ENCODE results near the gene APOB. TPM values are rescaled to one million over a fixed set of nuclear protein-coding genes. Genes with fewer than 3 reads are reported as not detected.

Gene APOB
- polyA plus RNA-seq, 3 donors from 2014 or later: not detected

DNA sequence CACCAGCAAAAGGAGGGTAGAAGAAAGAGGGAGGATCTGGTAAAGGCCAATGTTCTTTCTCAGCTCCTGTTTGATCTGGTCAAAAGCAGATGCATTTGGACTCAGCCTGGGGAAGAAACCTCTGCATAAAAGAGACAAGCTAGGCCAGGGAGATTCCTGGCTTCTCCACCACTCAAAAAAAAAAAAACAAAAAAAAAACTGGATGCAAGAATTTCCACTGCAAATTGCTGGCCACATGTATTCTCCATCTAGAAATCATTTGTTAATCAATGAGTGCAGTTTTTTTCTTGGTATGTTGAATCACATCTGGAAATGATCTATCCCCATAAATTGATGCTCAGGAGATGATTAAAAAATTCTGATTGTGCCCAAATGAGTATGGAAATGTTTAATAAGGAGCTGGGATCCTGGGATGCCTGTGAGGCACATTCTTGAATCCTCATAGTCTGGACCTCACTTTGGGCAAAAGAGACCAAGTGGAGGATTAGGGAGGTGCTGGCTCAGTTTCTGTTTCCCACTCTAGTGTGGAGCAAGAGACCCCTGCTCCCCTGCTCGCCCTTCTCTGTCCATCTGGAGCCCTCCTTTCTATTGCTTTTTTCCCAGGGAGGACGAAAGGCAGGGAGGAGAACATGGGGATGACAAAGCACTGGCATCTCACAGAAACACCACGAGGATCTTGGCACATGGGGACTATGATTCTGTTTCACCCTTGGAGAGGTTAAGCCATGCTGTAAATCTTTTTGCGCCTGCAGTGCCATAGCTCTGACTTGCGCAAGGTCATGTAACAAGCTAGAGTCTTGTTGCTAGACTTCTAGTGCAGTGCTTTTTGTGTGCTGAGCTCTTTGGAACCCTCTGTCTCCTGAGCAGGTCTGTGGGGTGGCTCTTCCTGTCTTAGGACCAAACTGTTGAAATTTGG, 57.6 kb downstream of the APOB start:
- Mint-ChIP-seq H3K36me3 (no peaks in the 10 kb centered on the region), H3K9me3 (peaks cover 0 to 2% (median 0%) of the 10 kb centered on the region in 6 donors), H3K27ac (no peak overlapping the region), H3K27me3 (ENCODE audit: low read depth in 3 of 3) (peaks cover 0 to 4% (median 2%) of the 10 kb centered on the region in 3 donors), H3K4me1 (no peaks in the 10 kb centered on the region), H3K4me3 (no peak overlapping the region)
- no peak for DNase-seq

GRCh38 chr2:20985062-20985461, 58.8 kb downstream of the APOB start:
- DNase-seq: no peak
- no peaks in the 10 kb centered on the region for H3K36me3 Mint-ChIP-seq
- no peak overlapping the region for H3K27ac Mint-ChIP-seq
- H3K27me3 Mint-ChIP-seq (ENCODE audit: low read depth in 3 of 3): peaks cover 0 to 4% (median 2%) of the 10 kb centered on the region in 3 donors
- H3K4me1 Mint-ChIP-seq: no peaks in the 10 kb centered on the region
- H3K9me3 Mint-ChIP-seq: peaks cover 0 to 2% (median 0%) of the 10 kb centered on the region in 6 donors
- no peak overlapping the region for H3K4me3 Mint-ChIP-seq

DNA sequence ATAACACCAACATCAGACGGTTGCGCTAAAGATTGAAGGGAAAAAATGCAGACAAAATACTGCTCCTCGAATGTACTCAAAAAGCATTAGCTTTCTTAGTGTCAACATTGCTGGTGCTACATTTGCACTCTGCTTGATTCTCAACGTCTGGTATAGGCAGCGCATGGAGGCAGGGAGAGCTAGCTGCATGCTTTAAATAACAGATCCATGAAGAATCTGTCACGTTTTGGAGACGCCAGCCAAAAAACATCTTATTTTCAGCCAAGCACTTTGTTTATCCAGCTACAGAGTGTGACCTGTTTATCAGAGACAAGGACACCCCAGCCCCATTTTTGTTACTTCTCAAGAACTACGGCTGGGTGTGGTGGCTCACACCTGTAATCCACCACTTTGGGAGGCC, 59.5 kb downstream of the APOB start:
- no peaks in the 10 kb centered on the region for H3K36me3 Mint-ChIP-seq
- H3K9me3 Mint-ChIP-seq: peaks cover 0 to 2% (median 0%) of the 10 kb centered on the region in 6 donors
- H3K27me3 Mint-ChIP-seq (ENCODE audit: low read depth in 3 of 3): peaks cover 0 to 5% (median 4%) of the 10 kb centered on the region in 3 donors
- no peaks in the 10 kb centered on the region for H3K4me1 Mint-ChIP-seq
- DNase-seq: no peak
- H3K27ac Mint-ChIP-seq: no peak overlapping the region
- no peak overlapping the region for H3K4me3 Mint-ChIP-seq

GRCh38 chr2:20983844-20984243, 60.0 kb downstream of the APOB start:
- Mint-ChIP-seq H3K9me3 (no peaks in the 10 kb centered on the region), H3K27ac (no peak overlapping the region), H3K4me3 (no peak overlapping the region), H3K27me3 (ENCODE audit: low read depth in 3 of 3) (peaks cover 0 to 5% (median 4%) of the 10 kb centered on the region in 3 donors), H3K36me3 (no peaks in the 10 kb centered on the region), H3K4me1 (no peaks in the 10 kb centered on the region)
- DNase-seq: no peak

- Mint-ChIP-seq H3K27ac (no peak overlapping the region), H3K36me3 (no peaks in the 10 kb centered on the region), H3K9me3 (no peaks in the 10 kb centered on the region), H3K27me3 (ENCODE audit: low read depth in 3 of 3) (peaks cover 0 to 5% (median 4%) of the 10 kb centered on the region in 3 donors), H3K4me1 (no peaks in the 10 kb centered on the region), H3K4me3 (no peak overlapping the region)
- DNase-seq: no peak
These were observed 61.0 kb downstream of the APOB start for GRCh38 chr2:20982861-20983260.

- H3K27ac Mint-ChIP-seq: no peak overlapping the region
- H3K27me3 Mint-ChIP-seq (ENCODE audit: low read depth in 3 of 3): peaks cover 0 to 3% (median 3%) of the 10 kb centered on the region in 3 donors
- H3K4me1 Mint-ChIP-seq: no peaks in the 10 kb centered on the region
- no peaks in the 10 kb centered on the region for H3K36me3 Mint-ChIP-seq
- no peak for DNase-seq
- no peaks in the 10 kb centered on the region for H3K9me3 Mint-ChIP-seq
- H3K4me3 Mint-ChIP-seq: no peak overlapping the region
These were observed 66.2 kb downstream of the APOB start for GRCh38 chr2:20977520-20978180.

DNA sequence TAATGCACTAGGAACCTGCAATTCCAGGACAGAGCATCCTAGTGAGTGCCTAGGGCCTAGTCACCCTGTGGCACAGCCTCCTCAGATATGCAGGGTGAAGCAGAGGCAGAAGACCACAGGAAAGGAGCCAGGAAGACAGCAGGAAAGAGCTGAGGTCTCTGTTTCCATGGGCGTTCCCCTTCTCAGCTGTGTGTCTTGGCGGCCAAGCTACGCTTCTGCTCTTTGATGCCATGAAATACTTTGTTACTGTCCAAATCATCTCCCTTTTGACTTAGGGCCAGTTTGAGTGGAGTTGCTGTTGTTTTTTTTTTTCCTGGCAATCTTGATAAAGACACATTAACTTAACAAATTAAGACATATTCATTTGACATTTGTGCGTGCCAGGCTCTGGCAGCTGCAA, 67.3 kb downstream of the APOB start:
- no peaks in the 10 kb centered on the region for H3K9me3 Mint-ChIP-seq
- H3K27ac Mint-ChIP-seq: no peak overlapping the region
- peaks cover 0 to 3% (median 3%) of the 10 kb centered on the region in 3 donors for H3K27me3 Mint-ChIP-seq (ENCODE audit: low read depth in 3 of 3)
- H3K4me3 Mint-ChIP-seq: no peak overlapping the region
- no peaks in the 10 kb centered on the region for H3K4me1 Mint-ChIP-seq
- DNase-seq: no peak
- H3K36me3 Mint-ChIP-seq: no peaks in the 10 kb centered on the region

- Mint-ChIP-seq H3K36me3 (no peaks in the 10 kb centered on the region), H3K4me3 (no peak overlapping the region), H3K4me1 (no peaks in the 10 kb centered on the region), H3K27me3 (ENCODE audit: low read depth in 3 of 3) (peaks cover 0 to 5% (median 4%) of the 10 kb centered on the region in 3 donors), H3K9me3 (no peaks in the 10 kb centered on the region), H3K27ac (no peak overlapping the region)
- DNase-seq: no peak
These were observed 70.9 kb downstream of the APOB start for GRCh38 chr2:20972792-20973565.

GRCh38 chr2:20972110-20972509, 71.8 kb downstream of the APOB start:
- no peak for DNase-seq
- H3K4me1 Mint-ChIP-seq: no peaks in the 10 kb centered on the region
- no peaks in the 10 kb centered on the region for H3K9me3 Mint-ChIP-seq
- no peaks in the 10 kb centered on the region for H3K36me3 Mint-ChIP-seq
- H3K27me3 Mint-ChIP-seq (ENCODE audit: low read depth in 3 of 3): peaks cover 0 to 5% (median 4%) of the 10 kb centered on the region in 3 donors
- H3K4me3 Mint-ChIP-seq: no peak overlapping the region
- H3K27ac Mint-ChIP-seq: no peak overlapping the region

- no peaks in the 10 kb centered on the region for H3K9me3 Mint-ChIP-seq
- peaks cover 0 to 12% (median 2%) of the 10 kb centered on the region in 3 donors for H3K27me3 Mint-ChIP-seq (ENCODE audit: low read depth in 3 of 3)
- DNase-seq: no peak
These were observed 73.8 kb downstream of the APOB start for GRCh38 chr2:20970068-20970467.

GRCh38 chr2:20966061-20966595, 77.7 kb downstream of the APOB start:
- Mint-ChIP-seq H3K27me3 (ENCODE audit: low read depth in 3 of 3) (peaks cover 0 to 14% (median 2%) of the 10 kb centered on the region in 3 donors), H3K36me3 (no peaks in the 10 kb centered on the region), H3K4me3 (no peak overlapping the region), H3K9me3 (no peaks in the 10 kb centered on the region), H3K27ac (no peak overlapping the region), H3K4me1 (no peaks in the 10 kb centered on the region)
- no peak for DNase-seq

More at GRCh38 chr2:20970068-20970467, 73.8 kb downstream of the APOB start:
- H3K4me1 Mint-ChIP-seq: no peaks in the 10 kb centered on the region
- no peaks in the 10 kb centered on the region for H3K36me3 Mint-ChIP-seq
- H3K27ac Mint-ChIP-seq: no peak overlapping the region
- H3K4me3 Mint-ChIP-seq: no peak overlapping the region

DNA sequence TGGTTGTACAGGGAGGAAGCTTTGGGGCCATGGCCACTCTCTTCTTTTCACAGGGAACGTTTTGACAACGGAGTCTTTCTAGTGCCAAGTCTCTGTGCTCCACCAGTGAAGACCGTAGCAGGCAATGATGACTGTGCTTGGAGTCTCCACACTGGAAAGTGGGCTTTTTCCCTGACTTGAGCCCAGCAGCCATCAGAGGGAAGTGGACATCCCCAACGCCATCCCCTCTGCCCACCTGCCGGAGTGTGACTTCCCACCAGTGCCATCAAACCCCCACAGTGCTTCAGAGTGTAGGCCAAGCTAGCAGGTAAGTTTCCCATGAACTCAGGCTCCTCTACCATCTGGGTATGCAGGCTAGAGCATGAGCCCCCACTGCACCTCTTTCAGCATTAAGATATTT, 78.7 kb downstream of the APOB start:
- no peaks in the 10 kb centered on the region for H3K36me3 Mint-ChIP-seq
- DNase-seq: no peak
- H3K9me3 Mint-ChIP-seq: no peaks in the 10 kb centered on the region

GRCh38 chr2:20963867-20964266, 80.0 kb downstream of the APOB start:
- H3K4me3 Mint-ChIP-seq: no peak overlapping the region
- no peaks in the 10 kb centered on the region for H3K4me1 Mint-ChIP-seq
- peaks cover 0 to 12% (median 2%) of the 10 kb centered on the region in 3 donors for H3K27me3 Mint-ChIP-seq (ENCODE audit: low read depth in 3 of 3)
- no peak overlapping the region for H3K27ac Mint-ChIP-seq
- no peaks in the 10 kb centered on the region for H3K36me3 Mint-ChIP-seq
- H3K9me3 Mint-ChIP-seq: no peaks in the 10 kb centered on the region
- DNase-seq: no peak

More for the DNA sequence above, 78.7 kb downstream of the APOB start:
- Mint-ChIP-seq H3K27ac (no peak overlapping the region), H3K4me1 (no peaks in the 10 kb centered on the region), H3K4me3 (no peak overlapping the region), H3K27me3 (ENCODE audit: low read depth in 3 of 3) (peaks cover 0 to 13% (median 3%) of the 10 kb centered on the region in 3 donors)
